ENCODE measurements around the gene RIMS1. TPM values are rescaled to one million over a fixed set of nuclear protein-coding genes. Genes with fewer than 3 reads are reported as not detected.

Gene RIMS1
- total and polyA plus RNA-seq, 12 donors, result 0.06 to 9.2 (median 1.5) TPM; not detected in 2

DNA sequence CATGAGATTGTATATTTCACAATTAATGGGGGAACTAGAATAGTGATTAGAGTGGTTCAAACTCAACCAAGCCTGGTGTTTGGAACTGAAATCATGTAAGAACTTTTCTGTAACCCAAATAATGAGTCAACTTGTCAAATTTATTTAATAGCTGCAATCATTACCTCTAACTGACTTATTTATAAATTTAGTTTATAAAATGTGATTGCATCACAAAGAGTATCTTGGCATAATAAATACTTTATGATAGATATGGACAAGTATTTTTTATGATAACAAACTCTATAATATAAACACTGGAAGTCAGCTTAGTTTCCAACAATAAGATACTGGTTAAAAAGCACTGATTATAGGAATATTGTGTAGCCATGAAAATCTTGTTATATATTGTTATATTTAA, 319.1 kb downstream of the RIMS1 start:
- no peak for DNase-seq
- Histone ChIP-seq H3K36me3 (replicated peaks in 1 of 2) (no peaks in the 10 kb centered on the region), H3K4me1 (replicated peaks in 1 of 2) (no peaks in the 10 kb centered on the region), H3K27me3 (no peaks in the 10 kb centered on the region), H3K9me3 (replicated peaks in 1 of 3) (no peaks in the 10 kb centered on the region), H3K27ac (no peak overlapping the region), H3K4me3 (no peak overlapping the region)
- TF ChIP-seq POLR2A (IDR thresholded peaks at IDR 0.05), result no peak
- TF ChIP-seq, protein P1, sequence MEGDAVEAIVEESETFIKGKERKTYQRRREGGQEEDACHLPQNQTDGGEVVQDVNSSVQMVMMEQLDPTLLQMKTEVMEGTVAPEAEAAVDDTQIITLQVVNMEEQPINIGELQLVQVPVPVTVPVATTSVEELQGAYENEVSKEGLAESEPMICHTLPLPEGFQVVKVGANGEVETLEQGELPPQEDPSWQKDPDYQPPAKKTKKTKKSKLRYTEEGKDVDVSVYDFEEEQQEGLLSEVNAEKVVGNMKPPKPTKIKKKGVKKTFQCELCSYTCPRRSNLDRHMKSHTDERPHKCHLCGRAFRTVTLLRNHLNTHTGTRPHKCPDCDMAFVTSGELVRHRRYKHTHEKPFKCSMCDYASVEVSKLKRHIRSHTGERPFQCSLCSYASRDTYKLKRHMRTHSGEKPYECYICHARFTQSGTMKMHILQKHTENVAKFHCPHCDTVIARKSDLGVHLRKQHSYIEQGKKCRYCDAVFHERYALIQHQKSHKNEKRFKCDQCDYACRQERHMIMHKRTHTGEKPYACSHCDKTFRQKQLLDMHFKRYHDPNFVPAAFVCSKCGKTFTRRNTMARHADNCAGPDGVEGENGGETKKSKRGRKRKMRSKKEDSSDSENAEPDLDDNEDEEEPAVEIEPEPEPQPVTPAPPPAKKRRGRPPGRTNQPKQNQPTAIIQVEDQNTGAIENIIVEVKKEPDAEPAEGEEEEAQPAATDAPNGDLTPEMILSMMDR (IDR thresholded peaks at IDR 0.05), result no peak
- intact Hi-C loops (cut with DNase I), result no loop called here

DNA sequence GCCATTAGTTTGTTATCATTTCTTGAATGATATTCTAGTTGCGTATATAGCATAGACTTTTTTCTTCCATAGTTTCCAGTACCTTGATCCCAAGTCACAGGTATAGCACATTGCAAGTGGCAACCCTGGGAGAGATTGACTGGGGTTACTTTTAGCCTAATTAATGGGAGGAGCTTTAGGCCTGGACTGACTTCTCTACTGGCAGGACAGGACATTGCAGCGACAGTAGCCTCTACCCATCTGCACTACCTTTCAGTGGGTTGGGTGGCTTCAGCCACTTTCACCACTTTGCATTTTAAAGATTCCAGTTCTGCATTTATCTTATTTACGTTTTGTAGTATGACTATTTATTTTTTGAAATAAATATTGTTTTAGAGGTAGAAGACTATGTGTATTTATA, 320.3 kb downstream of the RIMS1 start:
- TF ChIP-seq, protein P1 (IDR thresholded peaks at IDR 0.05), result no peak
- no peak for TF ChIP-seq POLR2A (IDR thresholded peaks at IDR 0.05)
- intact Hi-C loops (cut with DNase I), result no loop called here
- WGBS, 4 donors, result 63 to 70% (median 65%) methylated on average over 3 of the region's 3 CpGs
- no peaks in the 10 kb centered on the region for H3K36me3 ChIP-seq (replicated peaks in 1 of 2)
- DNase-seq, result no peak
- no peak overlapping the region for H3K4me3 ChIP-seq
- H3K9me3 ChIP-seq (replicated peaks in 1 of 3), result no peaks in the 10 kb centered on the region
- no peak overlapping the region for H3K27ac ChIP-seq
- no peaks in the 10 kb centered on the region for H3K27me3 ChIP-seq
- no peaks in the 10 kb centered on the region for H3K4me1 ChIP-seq (replicated peaks in 1 of 2)

DNA sequence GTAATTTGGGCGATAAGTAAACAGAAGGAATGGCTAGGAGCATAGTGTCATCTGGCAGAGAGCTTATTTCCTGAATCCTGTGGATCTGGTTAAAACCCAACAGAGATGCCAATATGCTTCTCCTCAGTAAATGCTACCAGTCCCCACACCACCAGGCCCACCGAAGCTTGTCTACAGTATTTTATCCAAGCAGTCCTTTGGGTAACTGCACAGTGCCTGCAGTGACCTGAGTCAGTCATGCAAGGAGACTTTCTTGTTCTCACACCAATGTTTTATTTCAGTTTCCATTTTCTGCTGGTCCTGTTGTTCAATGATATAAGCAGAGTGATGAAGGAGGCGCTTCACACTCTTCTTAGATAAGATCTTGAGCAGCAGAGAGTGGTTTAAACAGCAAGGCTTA, 326.3 kb downstream of the RIMS1 start:
- no peaks in the 10 kb centered on the region for H3K9me3 ChIP-seq (replicated peaks in 1 of 3)
- WGBS, 4 donors, result 57 to 67% (median 64%) methylated on average over 3 of the region's 3 CpGs
- H3K4me1 ChIP-seq (replicated peaks in 1 of 2), result no peaks in the 10 kb centered on the region
- H3K27me3 ChIP-seq, result no peaks in the 10 kb centered on the region
- intact Hi-C loops (cut with DNase I), result no loop called here
- no peak overlapping the region for H3K4me3 ChIP-seq
- H3K36me3 ChIP-seq (replicated peaks in 1 of 2), result no peaks in the 10 kb centered on the region
- no peak overlapping the region for H3K27ac ChIP-seq
- TF ChIP-seq, protein P1 (IDR thresholded peaks at IDR 0.05), result no peak
- no peak for TF ChIP-seq POLR2A (IDR thresholded peaks at IDR 0.05)
- DNase-seq, result no peak

DNA sequence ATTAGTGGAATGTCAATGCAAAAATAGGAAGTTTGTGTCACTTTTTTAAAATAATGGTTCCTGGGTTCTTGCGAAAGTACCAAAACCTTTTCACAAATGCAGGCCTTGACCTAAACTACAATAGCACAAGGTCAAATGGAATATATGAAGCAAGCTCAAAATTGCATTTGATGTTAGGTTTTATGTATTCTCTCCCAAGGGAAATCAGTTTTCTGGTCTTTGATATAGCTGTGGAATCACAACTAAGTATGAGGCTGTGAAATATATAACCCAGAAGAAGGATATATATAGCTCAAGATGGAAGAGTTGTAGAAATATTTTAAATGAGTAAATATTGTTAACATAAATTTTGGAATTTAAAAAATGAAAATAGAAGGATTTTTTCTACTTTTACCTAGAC, 327.3 kb downstream of the RIMS1 start:
- WGBS, 4 donors, result 53 to 62% (median 56%) methylated on average over 1 of the region's 1 CpG
- Histone ChIP-seq H3K4me3 (no peak overlapping the region), H3K27ac (no peak overlapping the region)

More for the DNA sequence above, 327.3 kb downstream of the RIMS1 start:
- intact Hi-C loops (cut with DNase I), result no loop called here
- no peaks in the 10 kb centered on the region for H3K9me3 ChIP-seq (replicated peaks in 1 of 3)
- no peaks in the 10 kb centered on the region for H3K27me3 ChIP-seq
- no peaks in the 10 kb centered on the region for H3K36me3 ChIP-seq (replicated peaks in 1 of 2)
- DNase-seq, result no peak
- H3K4me1 ChIP-seq (replicated peaks in 1 of 2), result no peaks in the 10 kb centered on the region
- TF ChIP-seq POLR2A (IDR thresholded peaks at IDR 0.05), result no peak
- TF ChIP-seq, protein P1 (IDR thresholded peaks at IDR 0.05), result no peak

Data from adrenal gland (tissue), 12 donors.